Pancreas (tissue), 10 donors: ENCODE data around the gene RHOD. TPM values are rescaled to one million over a fixed set of nuclear protein-coding genes. Genes with fewer than 3 reads are reported as not detected.

Source experiments
- ATAC-seq, 4 donors: fragments of 200-7000 bp; cut with Tn5 transposase; one replicate each; pipeline versions ENCODE4 v1.8.0 to v1.9.1; 2020; ENCODE audit warnings: mild to moderate bottlenecking in 4 of 4, moderate library complexity in 4 of 4
- DNase-seq, 6 donors: peaks; one replicate each; pipeline ENCODE4 v3.0.0-alpha.2; 2020
- FAIRE-seq: peaks from 2 replicates; lab custom pipeline; 2012; peaks lifted over from hg19 to GRCh38; lab: Jason Lieb, UNC
- H3K27ac ChIP-seq, 4 donors: fragments of 200-600 bp; sonication (generic); 1 replicate in 3 of 4; 2 replicates in 1 of 4; pipeline versions ENCODE4 v1.5.0 to v1.8.0; 2020
- H3K27me3 ChIP-seq, 4 donors: fragments of 200-600 bp; one replicate each; pipeline ENCODE4 v1.8.0; 2021
- H3K36me3 ChIP-seq, 3 donors: fragments of 200-600 bp; sonication (generic) in 1 of 3; one replicate each; pipeline versions ENCODE4 v1.5.0 to v1.8.0; 2020 to 2021
- H3K4me1 ChIP-seq, 3 donors: fragments of 200-600 bp; one replicate each; pipeline ENCODE4 v1.8.0; 2021
- H3K4me3 ChIP-seq, 4 donors: fragments of 200-600 bp; sonication (generic) in 2 of 4; one replicate each; pipeline versions ENCODE4 v1.5.0 to v1.8.0; 2020 to 2021
- H3K9me3 ChIP-seq, 4 donors: fragments of 200-600 bp; one replicate each; pipeline ENCODE4 v1.8.0; 2021
- WGBS, 2 donors: extraction: QIAGEN DNeasy Blood & Tissue Kit; methylation state at CpG; one replicate each; pipeline ENCODE4 v1.1.7; 2013; 5-methylcytosine and 5-hydroxymethylcytosine counted together
- intact Hi-C, 3 donors: fragments of 100-400 bp; cut with DNase I; formaldehyde crosslinking; loops; one replicate each; pipeline versions ENCODE4 v1.11.1 to v1.14.2; 2022
- polyA plus RNA-seq, 2 donors: library from polyadenylated mRNA; stranded (reverse); fragments of 200-250 nt; gene quantifications; one replicate each; pipeline ENCODE4 v1.2.3, GENCODE V29; 2013
- total RNA-seq, 6 donors: library from RNA; stranded (reverse); fragmentation: NEBNext Ultra II Directional in 4 of 6; extraction: Animal tissue kit (Norgen Biotek cat#: 25700) in 4 of 6; gene quantifications; one replicate each; pipeline versions ENCODE4 v1.2.1 to v1.2.4, GENCODE V29; 2021 to 2023
- TF ChIP-seq, protein P1 (sequence below), 4 donors: fragments of 200-600 bp; sonication (generic) in 3 of 4; IDR thresholded peaks; one replicate each; pipeline versions ENCODE4 v1.5.0 to v1.8.0; 2021; ENCODE audit warnings: antibody characterized with exemption in 4 of 4
- donor health status: healthy with polysubstance abuse.
- donor health status: DM: no; HTN: no; CAD: no; lungs with moderate emphysema.
- donor health status: DM: no; HTN: no; CAD: no.
- donor health status: control.
- donor health status: control.
- donor health status: Bipolar disorder and iron deficiency.
- donor health status: DM: yes; HTN: yes; CAD: no.
- donor health status: DM: no; HTN: no; CAD: no.
- donor health status: DM: no; HTN: no; CAD: no.
- donor health status: DM: yes; HTN: yes; CAD: no.

The RHOD gene
- total and polyA plus RNA-seq, 8 donors, result 14.9 to 45.8 (median 18.6) TPM

DNA sequence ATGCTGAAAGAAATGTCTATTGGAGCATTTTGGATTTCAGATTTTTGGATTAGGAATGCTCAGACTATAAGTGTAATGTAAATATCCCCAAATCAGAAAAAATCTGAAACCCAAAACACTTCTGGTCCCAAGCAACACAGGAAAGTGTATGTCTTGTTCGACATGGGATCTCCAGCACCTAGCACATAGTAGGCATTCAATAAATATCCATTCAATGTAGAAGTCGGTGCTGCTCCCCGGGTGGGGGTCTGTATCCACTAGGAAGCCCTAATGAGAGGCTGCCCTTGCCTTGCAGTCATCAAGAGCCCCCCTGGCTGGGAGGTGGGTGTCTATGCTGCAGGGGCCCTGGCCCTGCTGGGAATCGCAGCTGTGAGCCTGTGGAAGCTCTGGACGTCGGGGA, 22.3 kb upstream of the RHOD start:
- H3K27ac ChIP-seq, result no peak overlapping the region
- H3K4me1 ChIP-seq, result no peaks in the 10 kb centered on the region
- FAIRE-seq (no peak), ATAC-seq (no peak), DNase-seq (no peak)
- TF ChIP-seq, protein P1, sequence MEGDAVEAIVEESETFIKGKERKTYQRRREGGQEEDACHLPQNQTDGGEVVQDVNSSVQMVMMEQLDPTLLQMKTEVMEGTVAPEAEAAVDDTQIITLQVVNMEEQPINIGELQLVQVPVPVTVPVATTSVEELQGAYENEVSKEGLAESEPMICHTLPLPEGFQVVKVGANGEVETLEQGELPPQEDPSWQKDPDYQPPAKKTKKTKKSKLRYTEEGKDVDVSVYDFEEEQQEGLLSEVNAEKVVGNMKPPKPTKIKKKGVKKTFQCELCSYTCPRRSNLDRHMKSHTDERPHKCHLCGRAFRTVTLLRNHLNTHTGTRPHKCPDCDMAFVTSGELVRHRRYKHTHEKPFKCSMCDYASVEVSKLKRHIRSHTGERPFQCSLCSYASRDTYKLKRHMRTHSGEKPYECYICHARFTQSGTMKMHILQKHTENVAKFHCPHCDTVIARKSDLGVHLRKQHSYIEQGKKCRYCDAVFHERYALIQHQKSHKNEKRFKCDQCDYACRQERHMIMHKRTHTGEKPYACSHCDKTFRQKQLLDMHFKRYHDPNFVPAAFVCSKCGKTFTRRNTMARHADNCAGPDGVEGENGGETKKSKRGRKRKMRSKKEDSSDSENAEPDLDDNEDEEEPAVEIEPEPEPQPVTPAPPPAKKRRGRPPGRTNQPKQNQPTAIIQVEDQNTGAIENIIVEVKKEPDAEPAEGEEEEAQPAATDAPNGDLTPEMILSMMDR (IDR thresholded peaks at IDR 0.05), result no peak
- H3K4me3 ChIP-seq, result no peak overlapping the region
- intact Hi-C loops, result no loop called here
- no peaks in the 10 kb centered on the region for H3K36me3 ChIP-seq
- H3K9me3 ChIP-seq, result no peaks in the 10 kb centered on the region
- H3K27me3 ChIP-seq, result no peaks in the 10 kb centered on the region
- WGBS, 2 donors, result 57 to 61% methylated on average over 6 of the region's 6 CpGs

DNA sequence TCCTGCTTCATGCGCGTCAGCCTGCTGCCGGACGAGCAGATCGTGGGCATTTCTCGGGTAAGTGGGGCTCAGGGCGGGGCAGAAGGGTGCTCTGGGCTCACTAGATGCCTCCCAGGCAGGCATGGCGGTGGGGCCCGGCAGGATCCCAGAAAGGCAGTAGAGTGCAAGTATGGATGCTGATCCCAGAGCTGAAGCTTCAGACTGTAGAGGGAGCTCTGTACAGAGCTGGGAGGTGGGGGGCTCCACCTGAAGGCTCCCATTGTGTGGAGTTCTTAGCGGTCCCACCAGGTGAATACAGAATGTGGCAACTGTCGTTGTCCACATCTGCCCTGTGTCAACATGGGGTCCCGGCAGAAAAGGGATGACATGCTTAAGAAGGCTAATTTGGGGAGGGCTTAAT, 16.5 kb upstream of the RHOD start:
- no peak for DNase-seq
- TF ChIP-seq, protein P1 (IDR thresholded peaks at IDR 0.05), result no peak
- no peak for ATAC-seq
- intact Hi-C loops, result no loop called here
- Histone ChIP-seq H3K36me3 (no peaks in the 10 kb centered on the region), H3K27ac (no peak overlapping the region), H3K4me1 (no peaks in the 10 kb centered on the region), H3K9me3 (no peaks in the 10 kb centered on the region), H3K27me3 (no peaks in the 10 kb centered on the region), H3K4me3 (no peak overlapping the region)
- FAIRE-seq, result no peak
- WGBS, 2 donors, result 64 to 68% methylated on average over 12 of the region's 12 CpGs

DNA sequence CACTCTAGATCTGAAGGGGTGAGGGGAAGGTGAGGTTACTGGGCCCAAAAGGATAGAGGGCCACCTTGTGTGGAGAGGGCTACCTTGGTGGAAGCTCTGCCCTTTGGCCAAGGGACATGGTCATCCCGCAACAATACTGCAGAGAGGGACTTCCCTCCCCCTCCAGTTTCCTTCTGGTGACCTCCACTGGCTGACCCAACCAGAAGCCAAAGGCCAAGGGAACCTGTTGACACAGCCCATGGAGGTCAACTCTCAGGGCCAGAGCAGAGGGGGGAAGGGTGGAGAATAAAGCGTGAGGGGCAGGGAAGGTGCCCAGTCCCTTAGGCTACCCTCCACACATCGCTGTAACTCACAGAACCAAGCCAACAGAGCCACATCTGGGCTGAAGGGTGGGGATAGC, 15.0 kb upstream of the RHOD start:
- Histone ChIP-seq H3K4me1 (no peaks in the 10 kb centered on the region), H3K4me3 (no peak overlapping the region), H3K27me3 (no peaks in the 10 kb centered on the region), H3K36me3 (no peaks in the 10 kb centered on the region), H3K9me3 (no peaks in the 10 kb centered on the region), H3K27ac (no peak overlapping the region)
- TF ChIP-seq, protein P1 (IDR thresholded peaks at IDR 0.05), result no peak
- intact Hi-C loops, result no loop called here
- 73% methylated on average over 3 of the region's 3 CpGs for WGBS, 2 donors
- ATAC-seq (no peak), DNase-seq (no peak), FAIRE-seq (no peak)

DNA sequence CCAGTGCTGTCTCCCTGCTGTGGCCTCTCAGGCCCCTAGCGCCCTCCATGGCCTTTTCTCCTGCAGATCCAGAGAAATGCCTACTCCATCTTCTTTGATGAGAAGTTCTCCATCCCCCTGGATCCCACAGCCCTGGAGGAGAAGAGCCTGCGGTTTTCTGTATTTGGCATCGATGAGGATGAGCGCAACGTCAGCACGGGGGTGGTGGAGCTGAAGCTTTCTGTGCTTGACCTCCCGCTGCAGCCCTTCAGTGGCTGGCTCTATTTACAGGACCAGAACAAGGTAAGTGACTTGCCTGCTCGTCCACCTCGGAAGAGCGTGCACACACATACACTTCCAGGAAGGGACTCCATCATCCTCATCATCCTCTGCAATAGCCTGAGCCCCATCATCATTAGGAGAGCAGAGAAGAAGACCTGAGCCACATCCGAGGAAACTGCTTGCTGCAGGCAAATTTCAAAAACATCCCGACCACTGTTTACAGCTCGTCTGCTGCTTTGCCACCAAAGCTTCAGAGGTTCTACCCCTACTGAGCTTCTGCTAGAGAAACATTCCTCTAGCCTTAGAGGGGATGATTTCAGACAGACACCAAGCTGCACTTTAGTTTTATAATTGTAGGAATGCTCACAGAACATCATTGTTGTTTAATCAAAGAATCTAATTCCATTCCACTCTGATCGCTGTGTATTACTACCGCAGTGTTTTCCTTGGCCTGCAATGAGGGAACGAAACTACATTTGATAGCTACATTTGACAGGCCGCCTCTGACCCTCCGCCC, 12.9 kb upstream of the RHOD start:
- Histone ChIP-seq H3K4me1 (no peaks in the 10 kb centered on the region), H3K27ac (no peak overlapping the region), H3K27me3 (no peaks in the 10 kb centered on the region), H3K36me3 (no peaks in the 10 kb centered on the region), H3K9me3 (no peaks in the 10 kb centered on the region), H3K4me3 (no peak overlapping the region)
- FAIRE-seq, result no peak
- whole genome bisulfite sequencing, 2 donors, result 72 to 73% methylated on average over 18 of the region's 18 CpGs
- intact Hi-C loops, result no loop called here
- no peak for ATAC-seq
- TF ChIP-seq, protein P1 (IDR thresholded peaks at IDR 0.05), result no peak
- no peak for DNase-seq

DNA sequence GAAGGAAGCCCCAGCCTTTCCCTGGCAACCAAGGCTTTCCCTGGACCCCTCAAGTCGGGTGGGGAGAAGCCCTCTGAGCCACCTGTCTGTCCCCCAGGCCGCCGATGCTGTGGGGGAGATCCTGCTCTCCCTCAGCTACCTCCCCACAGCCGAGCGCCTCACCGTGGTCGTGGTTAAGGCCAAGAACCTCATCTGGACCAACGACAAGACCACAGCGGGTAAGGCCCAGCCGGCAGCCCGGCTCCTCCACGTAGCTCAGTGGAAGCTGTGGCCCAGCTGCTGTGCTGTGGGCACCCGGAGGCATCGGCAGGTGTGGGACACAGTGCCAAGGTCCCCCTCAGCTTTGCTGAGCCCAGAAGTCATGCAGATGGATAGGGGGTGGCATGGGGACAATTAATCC, 12.2 kb upstream of the RHOD start:
- H3K36me3 ChIP-seq, result no peaks in the 10 kb centered on the region
- no peak overlapping the region for H3K4me3 ChIP-seq
- no peaks in the 10 kb centered on the region for H3K9me3 ChIP-seq
- no peak for ATAC-seq
- H3K27me3 ChIP-seq, result no peaks in the 10 kb centered on the region
- DNase-seq, result no peak
- no peak overlapping the region for H3K27ac ChIP-seq
- intact Hi-C loops, result no loop called here
- TF ChIP-seq, protein P1 (IDR thresholded peaks at IDR 0.05), result no peak
- 58 to 73% methylated on average over 14 of the region's 14 CpGs for WGBS, 2 donors
- FAIRE-seq, result no peak
- no peaks in the 10 kb centered on the region for H3K4me1 ChIP-seq
